ACHN (cell line): Measurements from ENCODE around the gene TRIM71.
"Not testable (repeated sequence)": the region's sequence is repeated elsewhere in the genome, so short reads cannot be mapped to it uniquely, and the experiment has no call there.

Source experiments
- DNase-seq: peaks from one replicate; pipeline ENCODE4 v3.0.0-alpha.2; 2015
- in situ Hi-C: cut with HindIII; loops from 2 replicates; pipeline ENCODE4 v1.10.0; 2017; ENCODE audit warnings: low sequenced_read_pairs, low pct_ligation_motif_present, low pct_unique_long_range_greater_than_20kb

TRIM71 gene

DNA sequence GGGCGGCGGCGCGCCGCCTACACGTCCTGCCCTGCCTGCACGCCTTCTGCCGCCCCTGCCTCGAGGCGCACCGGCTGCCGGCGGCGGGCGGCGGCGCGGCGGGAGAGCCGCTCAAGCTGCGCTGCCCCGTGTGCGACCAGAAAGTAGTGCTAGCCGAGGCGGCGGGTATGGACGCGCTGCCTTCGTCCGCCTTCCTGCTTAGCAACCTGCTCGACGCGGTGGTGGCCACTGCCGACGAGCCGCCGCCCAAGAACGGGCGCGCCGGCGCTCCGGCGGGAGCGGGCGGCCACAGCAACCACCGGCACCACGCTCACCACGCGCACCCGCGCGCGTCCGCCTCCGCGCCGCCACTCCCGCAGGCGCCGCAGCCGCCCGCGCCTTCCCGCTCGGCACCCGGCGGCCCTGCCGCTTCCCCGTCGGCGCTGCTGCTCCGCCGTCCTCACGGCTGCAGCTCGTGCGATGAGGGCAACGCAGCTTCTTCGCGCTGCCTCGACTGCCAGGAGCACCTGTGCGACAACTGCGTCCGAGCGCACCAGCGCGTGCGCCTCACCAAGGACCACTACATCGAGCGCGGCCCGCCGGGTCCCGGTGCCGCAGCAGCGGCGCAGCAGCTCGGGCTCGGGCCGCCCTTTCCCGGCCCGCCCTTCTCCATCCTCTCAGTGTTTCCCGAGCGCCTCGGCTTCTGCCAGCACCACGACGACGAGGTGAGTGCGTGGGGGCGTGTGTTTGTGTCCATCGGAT is 602 bp downstream of the TRIM71 start:
- in situ Hi-C loops: no loop called here
- DNase-seq: no peak

DNA sequence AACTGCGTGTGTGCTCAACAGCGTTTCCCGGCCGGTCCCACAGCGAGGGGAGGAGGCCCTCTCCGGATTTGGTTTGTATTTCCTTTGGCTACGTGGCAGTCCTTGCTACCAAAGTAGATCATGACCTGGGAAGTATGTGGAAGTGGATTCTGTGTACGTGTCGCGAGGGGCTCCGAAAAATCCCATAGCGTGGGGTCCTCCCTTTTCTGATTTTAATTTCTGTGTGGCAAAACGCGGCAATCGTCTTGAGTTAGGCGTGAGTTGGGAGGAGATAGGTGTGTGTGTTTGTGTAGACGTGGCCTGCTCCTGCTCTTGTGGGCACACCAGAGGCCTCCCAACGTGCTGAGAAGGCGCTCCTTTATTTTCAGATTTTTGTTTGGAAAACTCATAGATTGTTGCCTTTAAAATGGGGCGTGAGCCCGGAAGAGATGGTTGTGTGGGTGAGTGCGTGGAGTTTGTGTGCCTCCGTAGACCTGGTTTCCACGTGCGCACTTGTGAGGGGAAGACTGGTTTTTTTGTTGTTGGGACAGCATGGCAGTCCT is 1.2 kb downstream of the TRIM71 start:
- in situ Hi-C loops: no loop called here
- no peak for DNase-seq

DNA sequence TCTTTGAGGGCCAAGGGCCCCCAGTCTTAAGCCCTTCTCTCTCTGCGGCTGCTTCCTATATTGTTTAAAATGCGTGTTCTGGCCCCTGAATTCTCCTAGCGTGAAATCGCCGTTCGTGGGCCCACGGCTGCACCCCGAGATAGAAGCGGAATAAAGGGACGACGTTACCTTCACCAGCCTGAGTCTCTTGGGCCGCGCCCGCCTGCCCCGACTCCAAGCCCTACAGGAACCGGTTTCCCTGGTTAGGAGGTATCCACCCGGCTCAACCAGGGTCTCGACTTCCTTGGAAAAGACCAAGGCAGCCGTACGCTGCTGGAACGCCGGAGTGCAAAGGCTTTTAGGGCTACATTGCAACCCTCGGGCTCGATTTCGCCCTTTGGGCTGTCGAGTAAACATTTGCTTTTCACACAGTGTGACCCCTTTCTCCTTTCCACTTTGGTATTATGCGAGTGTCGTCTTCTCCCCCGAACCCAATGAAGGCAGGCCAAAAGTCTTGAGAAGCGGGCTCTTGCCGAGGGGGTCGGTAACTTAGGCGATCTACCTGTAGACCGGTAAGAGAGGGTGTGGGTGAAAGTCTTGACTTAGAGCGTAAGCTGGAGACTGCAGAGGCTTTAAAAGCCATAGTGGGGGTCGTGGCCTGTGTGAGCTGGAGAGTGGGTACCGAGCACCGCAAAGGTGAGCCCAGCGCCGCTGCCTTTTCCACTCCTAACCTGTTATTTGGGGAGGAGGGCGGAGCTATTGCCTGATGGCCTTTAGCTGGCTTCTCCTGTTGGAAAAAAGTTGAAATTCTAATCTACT is 2.0 kb downstream of the TRIM71 start:
- in situ Hi-C loops: no loop called here
- no peak for DNase-seq

DNA sequence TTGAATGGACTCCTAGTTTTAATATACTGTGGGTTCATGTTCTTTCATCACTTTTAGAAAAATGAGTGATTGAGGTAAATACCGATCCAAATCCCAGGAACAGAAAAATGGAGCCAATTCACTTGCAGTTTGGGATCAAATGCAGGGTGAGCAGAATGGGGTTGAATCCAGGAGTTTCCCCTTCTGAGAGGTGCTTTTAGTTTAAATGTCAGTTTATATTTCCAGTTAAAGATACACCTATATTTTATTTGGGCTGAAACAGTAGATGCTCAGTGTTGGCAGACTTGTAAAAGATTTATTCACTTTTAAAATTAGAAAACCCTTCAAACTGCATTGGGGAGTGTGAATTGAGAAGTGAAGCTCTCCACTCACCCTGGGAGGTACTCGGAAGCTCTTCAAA is 2.6 kb downstream of the TRIM71 start:
- no peak for DNase-seq
- in situ Hi-C loops: no loop called here

DNA sequence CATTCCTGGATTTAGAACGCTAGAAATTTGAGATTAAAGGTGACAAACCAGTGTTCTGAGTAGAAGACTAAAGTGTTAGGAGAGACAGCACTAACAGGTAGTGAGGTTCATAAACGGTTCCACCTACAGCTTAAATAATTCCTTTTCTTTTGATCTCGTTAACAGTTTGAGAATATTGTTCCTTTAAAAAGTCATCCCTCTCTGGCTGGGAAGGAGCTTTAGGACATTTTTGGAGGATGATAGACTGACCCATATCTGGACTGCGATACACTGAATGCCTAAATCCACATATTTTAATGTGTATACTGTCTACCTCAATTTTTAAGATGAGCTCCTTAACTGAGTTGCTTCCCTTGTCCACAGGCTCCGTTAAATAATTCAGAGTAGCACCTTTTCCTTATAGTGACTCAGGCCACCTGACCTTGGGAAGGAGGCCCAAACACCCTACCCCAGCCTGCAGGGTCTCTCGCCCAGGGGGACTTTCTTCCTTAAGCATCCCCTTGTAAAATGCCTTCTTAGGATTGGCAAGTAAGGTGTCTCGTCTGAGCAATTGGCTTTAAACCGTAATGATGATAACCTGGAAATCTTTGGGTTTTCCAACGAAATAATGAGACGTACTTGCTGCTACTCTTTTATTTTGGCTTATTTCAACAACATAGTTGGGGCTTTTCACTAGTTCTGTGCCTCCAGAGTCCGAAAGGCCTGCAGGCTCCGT is 3.3 kb downstream of the TRIM71 start:
- in situ Hi-C loops: no loop called here
- DNase-seq: no peak

DNA sequence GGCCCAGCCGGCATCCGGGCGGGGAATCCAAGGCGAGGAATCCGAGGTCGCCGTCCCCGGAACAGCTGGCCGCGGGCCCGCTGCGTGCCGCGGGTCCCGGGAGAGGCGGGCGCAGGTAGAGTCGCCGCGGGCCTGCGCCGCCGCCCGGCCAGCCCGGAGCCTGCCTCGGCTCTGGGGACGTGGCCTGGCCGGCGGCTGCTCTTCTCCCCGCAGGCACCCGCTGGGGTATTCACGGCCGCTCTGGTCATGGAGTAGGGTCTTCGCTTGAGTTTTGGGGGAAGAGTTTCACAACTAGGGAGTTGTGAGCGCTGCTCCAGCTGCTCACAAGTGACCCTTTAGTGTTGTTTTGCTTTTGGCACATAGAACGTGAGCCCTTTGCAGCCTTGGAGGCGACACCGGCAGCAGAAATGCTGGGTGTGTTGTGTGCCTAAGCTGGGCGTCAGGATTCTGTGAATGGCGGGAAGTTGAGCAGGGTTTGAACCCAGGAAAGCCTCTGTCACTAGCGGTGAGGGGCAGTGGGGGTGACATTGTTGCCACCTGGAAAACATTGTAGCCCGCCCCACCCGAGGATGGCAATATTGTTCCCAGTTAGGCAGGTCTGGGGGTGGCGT is 4.0 kb downstream of the TRIM71 start:
- in situ Hi-C loops: no loop called here
- no peak for DNase-seq

DNA sequence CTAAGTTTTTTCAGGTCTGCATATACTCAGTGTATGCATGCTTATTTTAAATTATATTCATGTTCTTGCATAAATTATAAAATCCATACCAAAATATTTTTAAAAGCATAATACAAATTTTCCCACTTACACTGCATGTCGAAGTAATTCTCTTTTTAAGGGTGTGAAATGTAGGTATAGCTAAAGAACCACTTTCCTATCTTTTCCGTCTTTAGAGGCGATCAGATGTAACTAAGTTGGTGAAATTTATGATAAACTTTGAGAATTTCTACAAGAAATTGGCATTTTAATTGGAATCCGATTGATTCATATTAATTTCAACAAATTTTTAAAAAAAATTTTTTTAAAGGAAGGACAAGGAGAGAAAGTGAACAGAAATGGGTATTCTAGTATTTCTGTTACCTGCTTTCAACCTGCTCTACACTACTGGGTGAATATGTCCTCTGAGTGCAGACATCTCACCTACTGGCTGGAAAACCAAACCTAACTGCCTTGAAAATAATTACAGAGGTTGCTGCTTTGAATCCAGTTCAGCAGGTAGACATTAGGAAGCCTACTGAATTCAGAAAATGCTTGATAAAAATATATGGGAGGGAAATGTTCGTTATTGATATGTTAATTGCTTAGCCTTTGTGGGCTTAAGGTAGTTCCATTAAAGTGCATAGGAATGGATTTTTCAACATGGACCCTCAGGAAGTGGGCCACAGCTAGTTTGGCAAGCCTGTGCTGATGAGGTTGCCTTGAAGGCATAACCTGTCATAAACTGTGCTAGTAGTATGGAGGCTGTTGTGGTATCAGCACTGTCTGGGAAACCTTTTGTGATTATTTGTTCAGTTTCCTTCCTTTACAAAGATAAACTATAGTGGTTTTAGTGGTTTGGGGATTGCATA is 5.1 kb downstream of the TRIM71 start:
- in situ Hi-C loops: no loop called here
- no peak for DNase-seq

DNA sequence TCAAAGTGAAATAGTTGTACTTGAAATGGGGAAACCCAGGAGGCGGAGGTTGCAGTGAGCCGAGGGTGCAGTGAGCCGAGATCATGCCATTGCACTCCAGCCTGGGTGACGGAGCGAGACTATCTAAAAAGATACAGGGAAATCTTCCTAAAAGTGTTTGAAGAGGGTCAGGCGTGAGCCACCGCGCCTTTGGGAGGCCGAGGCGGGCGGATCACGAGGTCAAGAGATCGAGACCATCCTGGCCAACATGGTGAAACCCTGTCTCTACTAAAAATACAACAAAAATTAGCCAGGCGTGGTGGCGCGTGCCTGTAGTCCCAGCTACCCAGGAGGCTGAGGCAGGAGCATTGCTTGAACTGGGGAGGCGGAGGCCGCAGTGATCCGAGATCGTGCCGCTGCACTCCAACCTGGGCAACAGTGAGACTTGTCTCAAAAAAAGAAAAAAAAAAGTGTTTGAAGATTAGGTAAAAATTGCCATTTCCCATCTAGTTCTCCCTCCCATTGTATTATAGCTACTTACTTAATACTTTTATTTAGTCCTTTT is 5.9 kb downstream of the TRIM71 start:
- in situ Hi-C loops, DNase-seq: not testable (repeated sequence)

DNA sequence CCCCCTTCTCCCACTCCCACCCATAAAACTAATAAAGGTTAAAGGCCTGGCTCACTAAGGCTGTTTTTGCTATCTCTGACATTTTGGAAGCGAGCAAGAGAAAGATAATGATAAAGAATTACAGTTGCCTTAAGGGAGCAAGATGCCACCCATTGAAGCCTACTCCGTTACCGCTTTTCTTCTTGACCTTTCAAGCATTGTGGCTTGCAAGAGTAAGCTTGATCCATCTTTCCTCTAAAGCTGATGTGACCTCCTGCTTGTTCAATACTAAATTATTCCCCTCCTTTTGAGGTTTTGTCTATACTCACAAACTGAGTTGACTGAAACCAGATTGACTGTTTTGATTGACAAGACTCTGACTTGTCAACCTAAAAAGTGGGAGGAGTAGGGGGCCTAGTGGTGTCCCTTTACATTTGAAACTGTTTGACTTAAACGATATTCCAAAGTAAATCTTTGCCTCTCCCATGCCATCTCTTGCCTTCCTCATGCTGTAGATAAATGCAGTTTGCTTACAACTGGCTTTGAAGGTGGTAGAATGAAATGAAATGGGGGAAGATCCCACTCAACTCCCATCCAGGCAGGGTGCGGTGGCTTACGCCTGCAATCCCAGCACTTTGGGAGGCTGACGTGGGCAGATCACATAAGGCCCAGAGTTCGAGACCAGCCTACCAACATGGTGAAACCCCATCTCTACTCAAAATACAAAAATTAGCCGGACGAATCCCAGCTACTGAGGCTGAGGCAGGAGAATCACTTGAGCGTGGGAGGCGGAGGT is 8.0 kb downstream of the TRIM71 start:
- DNase-seq: no peak
- in situ Hi-C loops: no loop called here

DNA sequence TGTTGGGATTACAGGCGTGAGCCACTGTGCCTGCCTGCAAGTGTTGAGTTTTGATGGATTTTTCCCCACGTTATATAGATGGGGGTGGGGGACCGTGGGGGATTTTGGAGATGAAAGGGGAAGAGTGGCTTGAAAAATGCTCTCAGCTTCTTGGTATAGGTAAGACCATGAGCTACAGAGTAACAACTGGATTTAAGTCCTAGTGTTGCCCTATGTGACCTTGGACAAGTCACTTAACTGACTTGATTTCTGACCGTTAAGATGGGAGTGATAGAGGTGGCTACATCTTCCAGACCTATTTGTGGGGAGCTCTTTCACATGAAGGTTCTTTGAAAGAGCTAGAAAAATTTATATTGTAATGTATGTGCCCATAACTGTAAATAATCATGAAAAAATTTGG is 13.3 kb downstream of the TRIM71 start:
- in situ Hi-C loops: no loop called here
- no peak for DNase-seq

DNA sequence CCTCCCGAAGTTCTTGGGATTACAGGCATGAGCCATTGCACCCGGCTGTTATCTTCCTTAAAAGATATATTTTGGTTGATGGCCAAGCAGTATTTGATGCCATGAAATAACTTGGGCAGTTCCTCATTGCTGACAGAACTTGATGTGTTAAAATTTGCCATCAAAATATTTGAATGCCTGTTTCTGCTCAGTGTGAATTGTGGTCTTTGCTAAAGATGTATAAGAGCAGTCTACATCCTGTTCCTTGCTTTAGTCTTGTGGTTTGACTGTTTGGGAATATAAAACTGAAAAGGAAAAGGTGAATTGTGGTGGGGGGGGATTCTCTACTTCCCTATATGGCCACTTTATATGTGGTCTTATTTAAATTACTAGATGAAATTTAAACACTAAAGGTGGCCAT is 14.0 kb downstream of the TRIM71 start:
- DNase-seq: no peak
- in situ Hi-C loops: no loop called here

DNA sequence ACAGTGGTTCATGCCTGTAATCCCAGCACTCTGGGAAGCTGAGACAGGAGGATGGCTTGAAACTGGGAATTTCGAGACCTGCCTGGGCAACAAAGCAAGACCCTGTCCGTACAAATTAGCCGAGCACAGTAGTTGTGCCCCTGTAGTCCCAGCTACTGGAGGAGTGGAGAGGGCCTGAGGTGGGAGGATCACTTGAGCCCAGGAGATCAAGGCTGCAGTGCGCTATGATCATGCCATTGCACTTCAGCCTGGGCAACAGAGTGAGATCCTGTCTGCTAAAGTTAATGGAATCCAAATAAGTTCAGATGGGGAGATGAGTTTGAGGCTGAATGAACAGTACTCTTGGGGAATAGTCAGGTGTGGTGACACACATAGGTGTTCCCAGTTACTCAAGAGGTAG is 14.4 kb downstream of the TRIM71 start:
- in situ Hi-C loops: no loop called here
- DNase-seq: no peak

DNA sequence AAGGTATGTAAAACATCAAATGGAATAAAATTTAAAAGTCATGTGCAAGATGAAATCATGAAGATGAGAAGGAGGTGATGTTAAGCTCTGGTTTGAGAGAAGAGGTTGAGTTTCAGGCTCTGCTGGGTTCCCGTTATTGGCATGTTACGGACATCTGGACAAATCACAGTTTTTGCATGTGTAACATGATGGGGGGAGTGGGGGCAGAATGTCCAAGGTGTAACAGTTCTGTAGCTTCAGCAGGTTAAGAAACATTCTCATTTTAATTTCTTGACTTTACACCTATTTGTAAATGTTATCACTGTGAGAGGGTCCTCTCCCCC is 17.2 kb downstream of the TRIM71 start:
- no peak for DNase-seq
- in situ Hi-C loops: no loop called here

DNA sequence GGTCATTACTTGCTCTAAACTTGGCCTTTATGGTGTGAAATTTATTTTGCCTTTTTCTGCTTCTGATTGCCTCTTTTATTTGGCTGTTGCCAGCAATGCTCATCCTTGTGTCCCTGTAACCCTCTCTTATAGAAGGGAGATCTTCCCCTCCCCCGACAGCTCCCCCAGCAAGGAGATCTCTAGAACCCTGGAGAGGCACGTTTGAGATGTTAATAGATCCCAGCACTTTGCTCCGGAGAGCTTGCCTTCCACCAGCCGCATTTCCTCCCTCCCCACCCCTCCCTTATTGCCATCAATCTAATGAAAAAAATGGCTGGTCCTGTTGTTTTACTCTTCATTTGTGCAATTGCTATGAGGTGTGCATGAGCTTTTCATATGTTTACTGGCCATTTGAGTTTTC is 18.2 kb downstream of the TRIM71 start:
- DNase-seq: no peak
- in situ Hi-C loops: no loop called here

DNA sequence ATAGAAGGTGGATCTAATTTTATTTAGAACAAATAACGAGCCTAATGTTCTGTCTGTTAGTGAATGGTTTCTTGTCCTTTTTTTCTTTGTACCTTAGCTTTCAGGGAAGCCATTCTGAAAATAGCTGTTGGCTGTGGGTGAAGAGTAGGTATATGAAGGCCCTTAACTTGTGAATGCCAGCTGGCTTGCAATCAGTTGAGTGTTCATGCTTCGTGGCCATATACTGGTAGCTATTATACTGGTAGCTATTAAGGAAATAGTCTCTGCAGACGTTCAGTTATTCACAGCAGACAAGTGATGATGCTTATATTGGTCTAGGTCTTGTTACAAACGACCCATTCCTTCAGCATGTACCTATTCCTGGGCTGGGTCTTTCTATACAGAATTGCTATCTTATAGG is 18.8 kb downstream of the TRIM71 start:
- in situ Hi-C loops: no loop called here
- no peak for DNase-seq

DNA sequence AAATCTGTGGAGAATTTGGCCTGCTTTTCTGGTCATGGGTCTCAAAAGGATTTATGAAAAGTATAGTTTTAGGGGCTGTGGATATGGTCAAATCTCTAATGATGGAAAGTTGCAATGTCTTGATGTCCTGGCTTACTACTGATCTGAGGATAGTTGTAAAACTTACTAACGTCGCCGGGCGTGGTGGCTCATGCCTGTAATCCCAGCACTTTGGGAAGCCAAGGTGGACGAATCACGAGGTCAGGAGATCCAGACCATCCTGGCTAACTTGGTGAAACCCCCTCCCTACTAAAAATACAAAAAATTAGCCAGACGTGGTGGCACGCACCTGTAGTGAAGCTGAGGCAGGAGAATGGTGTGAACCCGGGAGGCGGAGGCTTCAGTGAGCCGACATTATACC is 19.6 kb downstream of the TRIM71 start:
- no peak for DNase-seq
- in situ Hi-C loops: no loop called here

DNA sequence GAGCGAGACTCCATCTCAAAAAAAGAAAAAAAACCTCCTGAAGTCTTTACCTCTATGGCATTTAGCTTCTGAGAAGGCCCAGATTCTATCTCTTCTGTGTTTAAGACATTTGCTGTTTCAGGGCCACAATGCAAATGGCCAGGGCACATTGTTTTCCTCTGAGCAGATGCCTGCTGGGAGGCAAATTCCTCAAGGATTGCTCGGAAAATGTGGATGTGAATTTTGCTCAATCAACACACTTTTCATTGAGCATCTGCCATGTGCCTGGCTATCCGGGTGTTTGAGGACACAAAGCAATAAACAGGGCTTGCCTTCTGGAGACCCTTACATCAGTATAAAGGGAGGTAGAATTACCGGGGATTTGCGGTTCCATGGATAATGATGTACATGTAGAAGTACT is 20.0 kb downstream of the TRIM71 start:
- in situ Hi-C loops: no loop called here
- DNase-seq: no peak
